Esophagus mucosa (tissue), 1 donor: Measurements from ENCODE around the gene CCDC91. TPM values are rescaled to one million over a fixed set of nuclear protein-coding genes. Genes with fewer than 3 reads are reported as not detected.
"Not testable (repeated sequence)": the region's sequence is repeated elsewhere in the genome, so short reads cannot be mapped to it uniquely, and the experiment has no call there.

Experiments used
- ATAC-seq: fragments of 200-7000 bp; cut with Tn5 transposase; one replicate; pipeline ENCODE4 v1.9.1; 2020
- total RNA-seq: library from RNA; stranded (reverse); gene quantifications from one replicate; pipeline ENCODE4 v1.2.4, GENCODE V29; 2023
- donor health status: DM: yes; HTN: yes; CAD: no.

The CCDC91 gene
- total RNA-seq, 1 donor from 2014 or later: 13.3 TPM

- ATAC-seq: no peak
Measured at GRCh38 chr12:28235015-28235414, 44.8 kb downstream of the CCDC91 start.

- no peak for ATAC-seq
Measured at GRCh38 chr12:28235985-28236384, 45.7 kb downstream of the CCDC91 start.

- no peak for ATAC-seq
Measured at GRCh38 chr12:28237423-28237822, 47.2 kb downstream of the CCDC91 start.

- ATAC-seq: no peak
Measured at GRCh38 chr12:28239918-28240317, 49.7 kb downstream of the CCDC91 start.

- ATAC-seq: no peak
Measured at GRCh38 chr12:28240853-28241252, 50.6 kb downstream of the CCDC91 start.

- ATAC-seq: no peak
Measured at GRCh38 chr12:28242129-28242495, 51.9 kb downstream of the CCDC91 start.

- ATAC-seq: peak; percentile 41
Measured at GRCh38 chr12:28242496-28243309, 52.4 kb downstream of the CCDC91 start.

GRCh38 chr12:28243310-28243633 lies 53.0 kb downstream of the CCDC91 start:
- ATAC-seq: no peak

- ATAC-seq: no peak
Measured at GRCh38 chr12:28247806-28248205, 57.5 kb downstream of the CCDC91 start.

- no peak for ATAC-seq
Measured at GRCh38 chr12:28248555-28249145, 58.4 kb downstream of the CCDC91 start.

GRCh38 chr12:28253161-28253641 lies 62.9 kb downstream of the CCDC91 start:
- no peak for ATAC-seq

GRCh38 chr12:28257411-28257810 lies 67.2 kb downstream of the CCDC91 start:
- ATAC-seq: no peak

GRCh38 chr12:28258998-28259397 lies 68.7 kb downstream of the CCDC91 start:
- ATAC-seq: no peak

GRCh38 chr12:28265435-28266042 lies 75.3 kb downstream of the CCDC91 start:
- no peak for ATAC-seq

- not testable (repeated sequence) for ATAC-seq
Measured at GRCh38 chr12:28267920-28268607, 77.8 kb downstream of the CCDC91 start.

GRCh38 chr12:28268608-28269229 lies 78.5 kb downstream of the CCDC91 start:
- no peak for ATAC-seq

- no peak for ATAC-seq
Measured at GRCh38 chr12:28269851-28270250, 79.6 kb downstream of the CCDC91 start.

GRCh38 chr12:28278499-28278898 lies 88.2 kb downstream of the CCDC91 start:
- no peak for ATAC-seq

GRCh38 chr12:28278960-28279359 lies 88.7 kb downstream of the CCDC91 start:
- ATAC-seq: no peak

- ATAC-seq: no peak
Measured at GRCh38 chr12:28286352-28286751, 96.1 kb downstream of the CCDC91 start.

- ATAC-seq: no peak
Measured at GRCh38 chr12:28290262-28290661, 100.0 kb downstream of the CCDC91 start.

- ATAC-seq: no peak
Measured at GRCh38 chr12:28292699-28293098, 102.4 kb downstream of the CCDC91 start.

- no peak for ATAC-seq
Measured at GRCh38 chr12:28294300-28294699, 104.0 kb downstream of the CCDC91 start.
